Measurements from ENCODE around the gene APOBEC4.
"Not testable (repeated sequence)": the region's sequence is repeated elsewhere in the genome, so short reads cannot be mapped to it uniquely, and the experiment has no call there.

Gene APOBEC4

DNA sequence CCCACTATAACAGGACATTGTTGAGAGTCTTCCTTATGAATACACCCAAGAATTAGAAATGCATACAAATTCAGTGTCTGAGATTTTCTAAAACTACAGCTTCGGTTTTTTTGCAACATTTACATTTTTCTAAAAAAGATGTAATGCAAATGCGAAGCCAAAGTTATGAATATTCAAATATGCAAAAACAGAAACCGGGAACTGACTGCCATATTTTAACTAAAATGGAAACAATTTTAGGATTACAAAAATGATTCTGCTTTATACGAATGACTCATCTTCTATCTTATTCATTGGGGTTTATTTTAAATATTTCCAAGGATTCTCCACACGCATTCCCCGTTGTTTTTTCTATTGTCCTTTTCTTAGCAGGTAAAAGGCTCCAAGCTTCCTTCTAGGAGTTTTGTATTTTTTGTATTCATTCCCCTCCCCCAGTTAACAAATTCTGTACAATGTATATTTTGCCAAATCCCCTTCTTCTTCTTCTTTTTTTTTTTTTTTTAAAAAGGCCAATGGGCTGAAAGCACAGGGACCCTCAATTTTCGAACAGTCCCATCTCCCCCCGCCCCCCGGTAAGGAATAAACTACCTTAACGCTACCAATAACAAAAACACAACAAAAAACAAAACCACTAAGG, 18.6 kb downstream of the APOBEC4 start:
- no peak for DNase-seq (ENCODE audit: low read depth in 1 of 2, low spot score in 1 of 2)

DNA sequence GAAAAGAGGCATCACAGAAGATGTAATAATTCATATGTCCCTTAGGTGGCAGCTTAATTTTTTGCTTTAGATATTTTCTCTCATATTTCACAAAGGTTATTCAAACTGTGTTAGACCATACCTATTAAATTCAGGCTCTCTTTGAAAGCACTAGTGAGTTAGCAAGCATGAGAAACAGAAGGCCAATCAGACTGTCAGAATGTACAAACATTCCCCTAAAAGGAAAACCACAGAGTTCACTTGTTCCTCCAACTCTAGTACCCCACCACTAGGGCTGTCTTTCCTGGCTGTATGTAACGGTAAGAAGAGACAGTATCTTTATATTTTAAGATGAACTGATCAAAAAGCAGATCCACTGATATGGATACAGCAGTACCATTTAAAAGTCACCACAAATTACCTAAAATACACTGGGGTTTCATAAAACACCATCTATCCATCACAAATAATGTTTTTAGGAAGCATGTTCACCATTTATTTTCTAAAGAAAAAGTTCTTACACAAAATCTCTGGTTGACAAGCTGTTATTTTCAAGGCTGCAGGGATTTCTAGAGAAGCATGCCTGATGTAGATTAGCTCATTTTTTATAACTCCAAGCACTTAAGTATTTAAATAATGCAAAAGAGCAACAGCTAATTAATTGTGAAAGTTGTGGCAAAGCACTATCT, 19.3 kb downstream of the APOBEC4 start:
- no peak for DNase-seq (ENCODE audit: low read depth in 1 of 2, low spot score in 1 of 2)

GRCh38 chr1:183632964-183633363, 20.2 kb downstream of the APOBEC4 start:
- no peak for DNase-seq (ENCODE audit: low read depth in 1 of 2, low spot score in 1 of 2)

DNA sequence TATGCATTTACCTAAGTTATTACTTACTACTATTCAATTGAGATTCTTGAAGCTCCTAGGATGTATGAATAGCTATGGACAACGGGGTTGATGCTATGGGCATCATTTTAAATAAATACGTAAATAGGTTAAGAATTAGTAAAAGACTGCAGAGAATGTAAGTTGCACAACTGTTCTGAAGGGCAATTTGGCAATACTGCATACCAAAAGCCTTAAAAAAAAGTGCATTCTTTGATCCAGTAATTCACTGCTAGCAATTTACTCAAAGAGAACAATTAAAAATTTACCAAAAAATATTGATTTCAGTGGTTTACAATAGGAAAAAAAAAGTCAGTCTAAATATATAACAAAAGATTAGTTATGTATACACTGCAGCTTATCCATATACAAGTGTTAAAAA, 21.0 kb downstream of the APOBEC4 start:
- DNase-seq (ENCODE audit: low read depth in 1 of 2, low spot score in 1 of 2), result no peak

- no peak for DNase-seq (ENCODE audit: low read depth in 1 of 2, low spot score in 1 of 2)
These were observed 22.4 kb downstream of the APOBEC4 start for GRCh38 chr1:183630748-183631147.

- no peak for DNase-seq (ENCODE audit: low read depth in 1 of 2, low spot score in 1 of 2)
These were observed 24.6 kb downstream of the APOBEC4 start for GRCh38 chr1:183628537-183628936.

- not testable (repeated sequence) for DNase-seq (ENCODE audit: low read depth in 1 of 2, low spot score in 1 of 2)
These were observed 26.9 kb downstream of the APOBEC4 start for GRCh38 chr1:183626236-183626635.

DNA sequence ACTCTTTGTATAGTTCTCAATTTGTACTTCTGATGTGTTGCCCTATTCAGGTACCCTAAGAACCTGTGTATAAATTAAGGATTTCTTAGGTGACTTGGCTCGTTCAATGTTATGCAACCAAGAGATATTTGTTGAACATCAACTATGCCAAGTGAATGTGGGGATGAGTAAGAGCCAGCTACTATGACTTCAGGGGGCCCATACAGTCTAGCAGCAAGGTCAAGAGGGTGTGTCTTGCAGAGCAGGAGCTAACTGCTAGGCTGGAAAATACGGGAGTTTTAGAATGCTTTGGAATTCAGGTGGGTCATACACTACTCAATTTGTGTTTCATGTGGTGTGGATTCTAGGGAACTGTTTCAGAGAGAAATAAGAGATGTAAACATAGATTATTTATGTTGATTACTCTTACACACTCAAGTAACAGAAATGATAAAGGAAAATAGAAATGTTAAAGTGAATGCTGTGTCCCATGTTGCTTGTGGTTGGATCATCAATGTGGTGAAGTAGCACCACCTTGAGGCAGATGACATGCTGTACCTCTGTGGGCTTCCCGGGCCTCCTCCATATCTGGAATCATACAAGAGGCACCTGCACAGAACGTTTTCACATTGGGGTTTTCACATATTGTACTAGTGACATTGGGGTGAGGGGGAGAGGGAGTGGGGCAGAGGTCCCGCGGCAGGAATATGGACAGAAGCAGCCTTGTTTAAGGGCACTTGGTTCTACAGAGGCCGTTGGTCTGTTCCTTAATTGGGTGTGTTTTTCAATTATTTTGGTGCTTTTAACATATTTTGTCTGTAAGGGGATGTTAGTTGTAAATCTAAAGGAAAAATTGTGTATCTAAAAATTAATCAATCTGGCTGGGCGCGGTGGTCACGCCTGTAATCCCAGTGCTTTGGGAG, 30.0 kb downstream of the APOBEC4 start:
- DNase-seq (ENCODE audit: low read depth in 1 of 2, low spot score in 1 of 2), result no peak

DNA sequence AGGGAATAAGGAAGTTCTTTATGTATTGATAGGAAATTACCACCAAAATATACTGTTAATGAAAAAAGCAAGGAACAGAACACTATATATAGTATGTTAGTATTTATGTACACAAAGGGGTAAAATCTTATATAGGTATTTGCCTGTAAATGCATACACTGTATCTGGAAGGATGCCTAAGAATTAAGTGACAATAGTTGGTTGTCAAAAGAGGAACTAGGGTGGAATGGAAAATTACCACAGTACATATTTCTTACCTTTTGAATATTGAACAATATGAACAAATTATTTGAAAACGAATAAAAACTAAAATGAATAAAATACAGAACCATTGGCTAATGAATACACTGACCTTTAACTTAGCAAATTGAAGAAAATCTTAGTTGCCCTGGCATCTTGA, 31.1 kb downstream of the APOBEC4 start:
- DNase-seq (ENCODE audit: low read depth in 1 of 2, low spot score in 1 of 2), result no peak

GRCh38 chr1:183620311-183620710, 32.8 kb downstream of the APOBEC4 start:
- DNase-seq (ENCODE audit: low read depth in 1 of 2, low spot score in 1 of 2), result no peak

DNA sequence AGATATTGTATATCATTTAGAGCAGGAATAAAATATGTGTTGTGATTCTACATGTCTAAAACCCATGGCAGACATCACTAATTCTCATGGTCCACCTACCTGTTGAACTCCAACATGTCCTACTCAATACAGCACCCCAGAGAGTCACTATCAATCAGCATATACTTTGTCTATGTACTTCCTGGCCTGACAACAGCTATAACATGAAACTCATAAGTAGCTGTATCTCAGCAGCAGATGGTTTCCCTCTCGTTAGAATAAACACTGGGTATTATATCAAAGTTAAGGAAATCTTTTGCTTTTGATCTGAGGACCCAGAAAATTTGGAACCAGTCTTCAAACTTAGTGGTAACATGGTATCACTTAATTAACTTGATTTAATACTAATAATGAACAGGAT, 33.3 kb downstream of the APOBEC4 start:
- DNase-seq (ENCODE audit: low read depth in 1 of 2, low spot score in 1 of 2), result no peak

GRCh38 chr1:183618202-183618601, 34.9 kb downstream of the APOBEC4 start:
- not testable (repeated sequence) for DNase-seq (ENCODE audit: low read depth in 1 of 2, low spot score in 1 of 2)

DNA sequence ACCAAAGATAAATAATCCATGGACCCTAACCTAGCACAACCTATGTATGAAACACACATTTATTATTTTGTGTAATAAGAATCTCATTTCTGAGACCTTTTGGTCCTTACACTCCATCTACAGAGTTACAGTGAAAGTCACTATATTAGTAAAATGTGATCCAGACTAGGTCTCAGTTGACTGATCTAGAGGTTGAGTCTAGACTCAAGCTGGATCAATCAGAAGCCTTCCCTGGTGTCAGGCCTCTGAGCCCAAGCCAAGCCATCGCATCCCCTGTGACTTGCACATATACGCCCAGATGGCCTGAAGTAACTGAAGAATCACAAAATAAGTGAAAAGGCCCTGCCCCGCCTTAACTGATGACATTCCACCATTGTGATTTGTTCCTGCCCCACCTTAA, 40.1 kb downstream of the APOBEC4 start:
- not testable (repeated sequence) for DNase-seq (ENCODE audit: low read depth in 1 of 2, low spot score in 1 of 2)

DNA sequence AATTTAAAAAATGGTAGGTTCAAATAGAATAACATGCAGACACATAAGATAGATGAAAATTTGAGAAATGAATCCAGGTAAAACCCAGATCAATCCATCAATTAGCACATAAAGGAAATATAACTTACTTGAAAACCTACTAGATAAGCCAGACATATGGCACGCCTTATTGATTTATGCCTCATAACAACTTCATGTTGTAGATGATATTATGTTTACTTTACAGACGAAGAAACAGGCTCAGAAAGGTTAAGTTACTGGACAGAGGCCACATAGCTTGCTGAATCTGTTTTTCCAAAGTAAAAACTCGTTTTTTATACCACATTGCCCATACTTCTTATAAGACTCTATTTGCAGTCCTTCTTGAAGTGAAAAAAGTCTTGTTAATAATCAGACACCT, 40.7 kb downstream of the APOBEC4 start:
- DNase-seq (ENCODE audit: low read depth in 1 of 2, low spot score in 1 of 2), result no peak

GRCh38 chr1:183611021-183611420, 42.1 kb downstream of the APOBEC4 start:
- no peak for DNase-seq (ENCODE audit: low read depth in 1 of 2, low spot score in 1 of 2)

DNA sequence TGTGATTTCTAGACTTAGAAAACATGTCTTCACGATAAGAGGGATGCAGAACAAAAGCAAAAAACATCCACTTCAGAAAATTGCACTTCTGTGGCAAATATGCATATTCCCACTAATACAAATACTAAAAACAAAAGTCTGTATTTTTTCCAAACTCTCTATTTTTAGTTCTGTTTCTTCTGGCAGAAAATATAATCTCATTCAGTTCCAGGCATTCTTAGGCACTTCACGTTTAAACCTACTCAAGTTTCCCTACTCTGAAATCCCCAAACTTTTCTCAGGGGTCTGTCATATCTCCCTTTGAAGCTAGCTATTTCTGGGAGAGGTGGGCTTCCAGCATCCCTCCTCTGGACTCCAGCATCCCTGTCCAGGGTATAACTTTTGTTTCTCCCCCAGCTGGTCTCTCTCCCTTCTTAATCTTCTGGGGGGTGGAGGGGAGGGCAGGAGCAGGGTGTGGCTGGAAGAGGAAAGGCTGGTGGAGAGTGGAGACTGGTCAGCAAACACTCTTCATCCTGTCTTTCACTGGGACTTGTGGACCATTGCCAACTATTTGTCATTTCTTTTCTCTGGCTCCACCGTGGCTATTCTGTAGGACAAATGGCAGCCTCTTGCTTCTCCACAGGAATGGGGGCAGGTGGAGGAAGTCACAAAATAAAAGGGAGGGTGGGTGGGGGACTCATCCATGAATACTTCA, 43.2 kb downstream of the APOBEC4 start:
- no peak for DNase-seq (ENCODE audit: low read depth in 1 of 2, low spot score in 1 of 2)

DNA sequence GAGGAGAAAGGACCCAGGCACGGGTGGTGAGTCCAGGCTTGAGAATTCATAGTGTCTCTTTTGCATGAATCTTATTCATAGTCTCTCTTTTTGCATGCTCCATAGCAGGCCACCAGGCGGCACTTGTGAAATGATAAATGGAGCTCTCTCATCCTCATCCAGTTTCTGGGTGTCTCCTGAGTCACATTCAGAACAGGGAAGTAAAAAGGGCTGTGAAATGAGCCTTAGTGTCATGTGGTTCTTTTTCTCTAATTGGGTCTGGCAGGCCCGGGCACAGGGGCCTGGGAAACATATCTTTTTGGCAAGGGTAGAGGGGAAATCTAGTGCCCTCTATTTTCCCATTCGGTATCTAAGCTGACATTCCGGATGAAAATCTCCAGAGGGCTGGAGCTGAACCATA, 43.8 kb downstream of the APOBEC4 start:
- DNase-seq (ENCODE audit: low read depth in 1 of 2, low spot score in 1 of 2), result no peak

- no peak for DNase-seq (ENCODE audit: low read depth in 1 of 2, low spot score in 1 of 2)
These were observed 45.7 kb downstream of the APOBEC4 start for GRCh38 chr1:183607322-183607980.

DNA sequence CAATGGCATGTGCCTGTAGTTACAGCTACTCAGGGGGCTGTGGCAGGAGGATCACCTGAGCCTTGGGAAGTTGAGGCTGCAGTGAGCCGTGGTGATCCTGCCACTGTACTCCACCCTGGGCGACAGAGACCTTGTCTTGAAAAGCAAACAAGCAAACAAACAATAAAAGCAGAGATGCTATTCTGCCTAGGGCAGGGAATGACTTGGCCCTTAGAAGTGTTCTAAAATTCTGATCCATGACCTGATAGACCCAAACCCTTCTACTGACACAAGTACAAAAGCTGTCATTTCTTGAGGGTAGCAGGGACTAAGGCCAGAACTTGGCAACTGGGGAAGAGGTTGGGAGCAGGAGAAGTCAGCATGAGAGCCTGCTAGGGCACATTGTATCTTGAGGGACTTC, 47.2 kb downstream of the APOBEC4 start:
- no peak for DNase-seq (ENCODE audit: low read depth in 1 of 2, low spot score in 1 of 2)

DNA sequence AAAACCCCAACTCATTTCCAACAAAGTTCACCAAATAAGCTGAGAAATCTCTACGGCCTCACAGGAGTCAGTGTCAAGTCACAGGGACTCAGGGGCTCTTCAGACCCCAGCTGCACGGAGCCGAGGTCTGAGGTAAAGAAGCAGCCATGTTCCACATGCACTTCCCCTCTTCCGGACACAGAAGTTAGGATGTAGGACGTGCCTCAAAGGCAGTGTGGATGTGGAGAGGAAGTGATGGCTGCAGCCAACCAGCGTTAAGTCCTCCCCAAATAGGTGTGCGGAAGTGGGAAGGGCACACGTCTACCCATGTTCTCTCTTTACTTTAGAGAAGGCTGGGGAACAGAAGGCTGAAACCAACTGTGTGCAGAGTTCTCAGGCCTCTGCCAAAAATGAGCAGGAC, 48.3 kb downstream of the APOBEC4 start:
- no peak for DNase-seq (ENCODE audit: low read depth in 1 of 2, low spot score in 1 of 2)
